ENCODE data around the gene QRICH2. TPM values are rescaled to one million over a fixed set of nuclear protein-coding genes. Genes with fewer than 3 reads are reported as not detected.
"Not testable (repeated sequence)": the region's sequence is repeated elsewhere in the genome, so short reads cannot be mapped to it uniquely, and the experiment has no call there.

The QRICH2 gene
- total RNA-seq, 4 donors from 2014 or later, result 1.6 to 2.6 (median 2.0) TPM

DNA sequence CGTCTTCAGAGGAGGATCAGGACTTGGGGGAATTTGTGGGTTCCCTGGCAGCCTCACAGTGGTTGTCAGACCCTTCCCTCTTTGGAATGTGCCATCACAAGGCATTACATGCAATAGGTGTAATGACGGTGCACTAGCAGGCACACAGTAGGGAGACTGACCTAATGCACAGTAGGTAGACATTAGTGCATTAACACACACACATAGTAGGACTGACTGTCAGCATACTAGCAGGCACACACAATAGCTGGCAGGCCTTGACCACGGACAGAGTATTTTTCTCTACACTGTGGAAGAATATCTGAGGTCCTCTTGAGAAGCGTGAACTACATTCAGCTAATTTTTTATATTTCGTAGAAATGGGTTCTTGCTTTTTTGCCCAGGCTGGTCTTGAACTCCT lies 53.8 kb downstream of the QRICH2 start:
- in situ Hi-C loops (cut with MboI; ENCODE audit: low pct_ligation_motif_present in 1 of 4, low pct_unique_long_range_greater_than_20kb in 1 of 4, low sequenced_read_pairs in 3 of 4), result no loop called here
- TF ChIP-seq POLR2A (IDR thresholded peaks at IDR 0.05), result no peak
- TF ChIP-seq POLR2AphosphoS5 (IDR thresholded peaks at IDR 0.05), result no peak
- TF ChIP-seq CTCF (IDR thresholded peaks at IDR 0.05), result no peak
- no peak for TF ChIP-seq EP300 (IDR thresholded peaks at IDR 0.05; ENCODE audit: low read depth)
- Histone ChIP-seq H3K4me3 (no peak overlapping the region), H3K36me3 (no peaks in the 10 kb centered on the region), H3K27me3 (no peaks in the 10 kb centered on the region), H3K9me3 (no peaks in the 10 kb centered on the region), H3K4me1 (peaks cover 19 to 45% (median 27%) of the 10 kb centered on the region in 4 donors), H3K27ac (no peak overlapping the region)
- no peak for DNase-seq
- 89 to 95% methylated on average over 1 to 5 of the region's 5 CpGs for WGBS, 2 donors (ENCODE audit: low coverage in 1 of 2)
- intact Hi-C loops (cut with DNase I; ENCODE audit: low total_unique reads), result no loop called here

DNA sequence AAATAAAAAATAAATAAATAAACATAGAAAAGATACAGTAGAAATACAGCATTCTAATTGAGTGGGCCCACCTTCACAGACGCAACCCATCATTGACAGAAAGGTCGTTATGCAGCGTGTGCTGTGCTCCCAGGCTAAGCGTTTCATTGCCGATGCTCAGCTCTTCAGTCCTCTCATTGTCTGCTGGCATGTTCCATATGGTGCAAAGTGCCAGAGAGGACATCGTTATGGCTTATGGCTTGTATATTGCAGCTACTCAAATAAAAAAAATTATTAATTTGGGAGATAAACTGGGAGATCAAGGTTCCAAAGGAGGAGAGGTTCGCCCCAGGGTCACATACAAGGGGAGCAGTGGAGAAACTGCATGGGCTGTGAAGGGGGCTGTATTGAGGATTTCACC lies 54.2 kb downstream of the QRICH2 start:
- intact Hi-C loops (cut with DNase I; ENCODE audit: low total_unique reads), result no loop called here
- Histone ChIP-seq H3K27ac (peak overlapping the region in 1 of 4 donors; percentile 78), H3K27me3 (no peaks in the 10 kb centered on the region), H3K4me1 (peaks cover 18 to 43% (median 25%) of the 10 kb centered on the region in 4 donors), H3K4me3 (no peak overlapping the region), H3K36me3 (no peaks in the 10 kb centered on the region), H3K9me3 (no peaks in the 10 kb centered on the region)
- no peak for DNase-seq
- TF ChIP-seq POLR2A (IDR thresholded peaks at IDR 0.05) (no peak), POLR2AphosphoS5 (IDR thresholded peaks at IDR 0.05) (no peak), CTCF (IDR thresholded peaks at IDR 0.05) (no peak), EP300 (IDR thresholded peaks at IDR 0.05; ENCODE audit: low read depth) (no peak)
- WGBS, 2 donors (ENCODE audit: low coverage in 1 of 2), result 82 to 89% methylated on average over 7 of the region's 7 CpGs
- in situ Hi-C loops (cut with MboI; ENCODE audit: low pct_ligation_motif_present in 1 of 4, low pct_unique_long_range_greater_than_20kb in 1 of 4, low sequenced_read_pairs in 3 of 4), result no loop called here

GRCh38 chr17:76252967-76253766 lies 54.9 kb downstream of the QRICH2 start:
- H3K36me3 ChIP-seq; in situ Hi-C loops (cut with MboI; ENCODE audit: low pct_ligation_motif_present in 1 of 4, low pct_unique_long_range_greater_than_20kb in 1 of 4, low sequenced_read_pairs in 3 of 4); H3K4me3 ChIP-seq; DNase-seq; intact Hi-C loops (cut with DNase I; ENCODE audit: low total_unique reads); H3K9me3 ChIP-seq; H3K27me3 ChIP-seq: not testable (repeated sequence)
- Histone ChIP-seq H3K4me1 (peaks cover 12 to 36% (median 19%) of the 10 kb centered on the region in 4 donors), H3K27ac (peak overlapping the region; percentile 39 to 78 (median 70))
- whole genome bisulfite sequencing, 2 donors (ENCODE audit: low coverage in 1 of 2), result 87 to 93% methylated on average over 2 to 23 of the region's 23 CpGs

DNA sequence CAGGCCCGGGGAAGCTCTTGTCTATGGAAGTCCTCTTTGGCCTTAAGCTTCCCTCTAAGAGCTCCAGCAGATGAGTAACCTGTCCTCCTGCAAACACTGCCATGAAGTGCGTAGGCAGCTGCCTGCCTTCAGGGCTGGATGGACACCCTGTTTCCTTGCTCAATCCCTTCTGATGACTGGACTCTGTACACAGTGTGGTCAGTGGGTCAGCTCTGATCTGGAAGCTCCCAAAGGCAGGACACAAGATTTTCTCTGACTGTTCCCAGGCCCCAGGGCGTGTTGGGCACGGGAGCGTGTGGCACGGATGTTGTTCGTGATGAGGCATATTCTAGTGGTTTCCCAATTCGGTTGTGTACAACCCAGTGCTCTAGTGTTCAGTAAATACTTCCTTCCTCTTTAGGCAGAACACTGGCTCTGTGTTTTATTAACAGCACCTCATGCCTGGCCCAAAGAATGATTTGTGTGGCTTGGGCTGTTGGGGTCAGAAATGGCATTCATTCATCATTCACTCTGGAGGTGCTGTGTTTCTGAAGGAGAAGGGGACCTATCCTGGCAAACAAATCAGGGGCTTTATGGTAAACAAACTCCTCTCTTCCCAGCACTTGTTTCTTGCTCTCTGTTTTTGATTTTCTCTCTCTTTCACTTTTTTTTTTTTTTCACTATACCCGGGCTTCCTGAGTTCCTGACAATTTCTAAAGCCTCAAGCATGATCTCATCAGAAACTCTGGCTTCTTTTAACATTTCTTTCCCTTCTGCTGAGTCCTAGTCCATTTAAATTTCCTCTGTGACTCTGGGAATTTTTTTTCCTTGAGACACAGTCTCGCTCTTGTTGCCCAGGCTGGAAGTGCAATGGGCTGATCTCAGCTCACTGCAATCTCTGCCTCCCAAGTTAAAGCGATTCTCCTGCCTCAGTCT lies 55.8 kb downstream of the QRICH2 start:
- in situ Hi-C loops (cut with MboI; ENCODE audit: low pct_ligation_motif_present in 1 of 4, low pct_unique_long_range_greater_than_20kb in 1 of 4, low sequenced_read_pairs in 3 of 4), result no loop called here
- WGBS, 2 donors (ENCODE audit: low coverage in 1 of 2), result 50 to 71% methylated on average over 5 to 11 of the region's 11 CpGs
- DNase-seq, result peak; percentile 67
- H3K27me3 ChIP-seq, result no peaks in the 10 kb centered on the region
- intact Hi-C loops (cut with DNase I; ENCODE audit: low total_unique reads), result no loop called here
- H3K4me3 ChIP-seq, result no peak overlapping the region
- peak overlapping the region; percentile 39 to 78 (median 70) for H3K27ac ChIP-seq
- H3K4me1 ChIP-seq, result peaks cover 8 to 33% (median 18%) of the 10 kb centered on the region in 4 donors
- no peaks in the 10 kb centered on the region for H3K36me3 ChIP-seq
- H3K9me3 ChIP-seq, result no peaks in the 10 kb centered on the region
- TF ChIP-seq POLR2AphosphoS5 (IDR thresholded peaks at IDR 0.05) (peak in 2 of 3 donors; percentile 45 to 64), POLR2A (IDR thresholded peaks at IDR 0.05) (peak; percentile 26), EP300 (IDR thresholded peaks at IDR 0.05; ENCODE audit: low read depth) (no peak)
